GM12875 (cell line): ENCODE results near the gene CFAP58.

ENCODE experiments used
- H3K4me3 ChIP-seq: one replicate; pipeline ENCODE4 v1.5.1; 2011; ENCODE audit warnings: low read depth, low read length, control low read depth
- CTCF ChIP-seq: IDR thresholded peaks from 2 replicates; pipeline ENCODE4 v1.5.1; 2011; ENCODE audit warnings: low read depth, mild to moderate bottlenecking, control low read depth, inconsistent platforms, low read length, moderate library complexity, borderline replicate concordance; ENCODE audit not compliant: insufficient read depth

Gene CFAP58

DNA sequence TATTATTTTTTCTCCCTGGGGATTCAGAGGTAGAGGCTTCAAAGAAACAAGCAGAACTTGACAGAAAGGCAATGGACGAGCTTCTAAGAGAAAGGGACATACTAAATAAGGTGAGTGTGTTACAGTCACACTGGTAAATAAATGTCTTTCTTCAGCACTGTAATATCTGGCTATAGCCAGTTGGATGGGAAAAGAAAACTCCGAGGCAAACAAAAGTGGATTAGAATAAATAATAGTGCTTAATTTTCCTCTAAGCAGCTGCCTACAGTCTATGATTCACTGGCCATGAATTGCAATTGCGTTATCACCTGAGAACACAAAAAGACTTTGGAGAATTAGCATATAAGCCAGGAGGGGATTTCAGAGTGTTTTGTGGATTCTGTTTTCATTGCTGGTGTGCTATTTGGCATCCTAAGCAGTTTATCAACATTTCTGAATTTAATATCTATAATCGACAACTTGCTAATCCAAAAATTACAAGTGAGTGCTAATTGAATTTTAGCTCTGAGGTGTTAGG lies 23.2 kb downstream of the CFAP58 start:
- no peak for TF ChIP-seq CTCF
- H3K4me3 ChIP-seq, result no peak overlapping the region

- no peak for TF ChIP-seq CTCF
- H3K4me3 ChIP-seq, result no peak overlapping the region
Observed at GRCh38 chr10:104380336-104380735, 26.7 kb downstream of the CFAP58 start.

- no peak overlapping the region for H3K4me3 ChIP-seq
- no peak for TF ChIP-seq CTCF
Observed at GRCh38 chr10:104387130-104387888, 33.7 kb downstream of the CFAP58 start.

- TF ChIP-seq CTCF, result no peak
- H3K4me3 ChIP-seq, result no peak overlapping the region
Observed at GRCh38 chr10:104388830-104389229, 35.2 kb downstream of the CFAP58 start.

DNA sequence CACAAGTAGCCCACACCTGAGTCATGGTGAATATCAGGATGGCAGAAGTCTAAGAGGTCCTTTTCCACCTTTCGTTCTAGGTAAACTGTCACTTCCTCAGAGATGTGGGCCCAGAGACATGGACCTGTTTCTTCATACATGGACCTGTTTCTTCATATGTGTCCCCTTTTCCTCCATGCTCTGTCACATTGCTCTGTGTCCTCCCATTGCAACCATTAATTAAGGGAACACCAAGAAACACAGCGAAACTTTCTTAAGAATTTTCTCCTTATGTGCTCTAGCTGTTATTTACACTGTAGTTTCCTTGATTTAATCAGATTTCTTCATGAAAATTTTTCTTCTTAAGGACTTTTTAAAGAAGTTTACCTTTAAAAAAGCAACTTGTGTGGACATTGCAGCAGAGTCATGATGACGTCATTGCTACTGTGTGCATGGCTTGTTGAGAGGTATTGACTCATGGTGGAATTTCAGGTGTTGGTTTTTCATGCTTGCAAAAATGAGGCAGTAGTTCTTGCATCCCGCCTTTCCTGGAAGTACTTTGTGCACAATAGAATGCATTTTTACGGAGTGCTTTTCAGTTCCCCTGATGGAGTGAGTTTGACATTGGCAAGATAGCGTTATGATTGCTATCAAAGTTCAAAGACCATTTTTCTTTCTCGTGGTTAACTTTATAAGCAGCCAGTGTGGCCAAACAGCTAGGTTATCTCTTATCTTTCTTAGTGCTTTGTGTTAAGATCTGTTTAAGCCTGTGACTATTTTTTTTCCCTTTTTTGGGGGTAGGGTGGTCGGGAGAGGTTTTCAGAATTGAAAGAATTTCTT lies 37.7 kb downstream of the CFAP58 start:
- no peak overlapping the region for H3K4me3 ChIP-seq
- no peak for TF ChIP-seq CTCF

DNA sequence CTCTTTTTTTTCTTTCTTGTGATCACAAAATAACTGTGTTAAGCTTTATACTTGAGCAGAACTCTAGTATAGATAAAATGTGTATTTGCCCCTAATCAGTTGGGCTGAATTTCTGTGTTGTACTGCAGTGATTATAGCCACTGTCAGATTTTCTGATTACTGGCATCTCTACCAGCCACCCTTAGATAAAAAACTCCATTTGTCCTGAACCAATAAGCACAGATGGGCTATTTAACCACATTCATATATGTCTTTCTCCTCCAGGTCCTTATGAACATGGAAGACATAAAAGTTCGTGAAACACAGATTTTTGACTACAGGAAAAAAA lies 38.3 kb downstream of the CFAP58 start:
- no peak overlapping the region for H3K4me3 ChIP-seq
- TF ChIP-seq CTCF, result no peak
